ENCODE results near the gene PDLIM4.

- TF ChIP-seq POLR2A (IDR thresholded peaks at IDR 0.05) (no peak), CTCF (IDR thresholded peaks at IDR 0.05) (no peak)
Measured at GRCh38 chr5:132234684-132235062, 22.8 kb upstream of the PDLIM4 start.

Data from Peyer's patch (tissue), 4 donors.